Measurements from ENCODE around the gene PELO.

Gene PELO

DNA sequence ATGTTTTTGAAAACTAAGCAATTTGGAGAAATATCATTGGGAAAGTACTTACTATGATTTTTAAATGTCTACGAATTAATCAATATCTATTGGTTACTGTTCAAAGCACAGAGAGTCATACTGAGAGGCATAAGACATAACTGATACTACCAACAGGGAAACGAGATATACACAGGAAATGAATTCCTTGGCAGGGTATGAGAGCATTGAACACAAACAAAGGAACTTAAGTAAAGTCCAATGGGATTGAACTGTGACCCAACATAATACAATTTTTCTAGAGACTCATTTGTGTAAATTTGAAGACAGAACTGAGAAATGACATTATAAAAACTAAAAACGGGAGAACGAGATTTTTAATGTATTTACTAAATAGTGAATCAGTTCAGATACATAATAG lies 1.3 kb upstream of the PELO start:
- no peak for DNase-seq (ENCODE audit: extremely low spot score)

DNA sequence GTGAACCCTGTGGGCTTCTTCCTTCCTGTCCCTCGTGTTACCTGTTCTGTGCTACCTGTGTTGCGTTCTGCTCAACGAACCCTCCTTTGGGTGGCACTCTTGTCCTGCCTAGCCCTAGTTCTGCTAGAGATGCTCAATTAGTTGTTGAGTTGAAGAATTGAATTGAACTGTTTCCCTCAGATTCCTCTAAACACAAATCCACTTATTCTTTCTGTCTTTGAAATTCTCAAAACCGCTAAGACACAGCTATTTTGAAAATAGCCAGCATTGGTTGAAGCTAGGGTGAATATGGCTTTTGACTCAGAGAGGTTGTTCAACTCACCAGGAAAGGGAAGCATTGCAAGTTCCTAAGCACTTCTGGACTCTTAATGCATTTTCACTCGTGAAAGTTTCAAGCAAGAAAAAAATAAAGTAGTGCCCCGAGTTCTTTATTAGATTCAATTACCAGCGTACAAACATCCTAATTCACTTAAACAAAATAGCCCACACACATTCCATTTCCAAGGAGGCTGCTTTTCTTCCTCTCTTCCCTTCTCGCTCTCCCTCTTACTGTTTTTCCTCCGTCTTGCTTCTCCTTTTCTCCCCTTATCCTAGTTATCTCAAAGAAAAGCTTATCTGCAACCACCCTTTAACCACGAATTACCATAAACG lies 642 bp upstream of the PELO start:
- ChIA-PET CTCF (interaction anchor here (0.7 kb wide), 1 partner anchor 13 kb away, joined by 3 read pairs; no protein-coding TSS in a partner anchor), POLR2A (interaction anchor here (1.1 to 1.5 kb wide), 2 partner anchors 12 to 13 kb away, joined by 3 to 10 read pairs; no protein-coding TSS in a partner anchor)
- TF ChIP-seq ZNF384 (IDR thresholded peaks at IDR 0.05), result no peak
- no peak for TF ChIP-seq TARDBP (IDR thresholded peaks at IDR 0.05)
- no peak for TF ChIP-seq BHLHE40 (IDR thresholded peaks at IDR 0.05; ENCODE audit: borderline replicate concordance)
- no peak for TF ChIP-seq SP1 (IDR thresholded peaks at IDR 0.05)
- TF ChIP-seq FOXA1 (IDR thresholded peaks at IDR 0.05), result no peak
- no peak for TF ChIP-seq PKNOX1 (IDR thresholded peaks at IDR 0.05)
- TF ChIP-seq CTBP1 (IDR thresholded peaks at IDR 0.05; ENCODE audit: borderline replicate concordance), result no peak
- no peak for TF ChIP-seq NFRKB (IDR thresholded peaks at IDR 0.05)
- TF ChIP-seq FOXK2 (IDR thresholded peaks at IDR 0.05), result no peak
- DNase-seq (ENCODE audit: extremely low spot score), result no peak

More for the DNA sequence above, 1.3 kb upstream of the PELO start:
- ChIA-PET POLR2A (no interaction called here), CTCF (no interaction called here)
- TF ChIP-seq NFRKB (IDR thresholded peaks at IDR 0.05) (no peak), ARNT (IDR thresholded peaks at IDR 0.05) (no peak), SP1 (IDR thresholded peaks at IDR 0.05) (no peak), TARDBP (IDR thresholded peaks at IDR 0.05) (no peak), FOXK2 (IDR thresholded peaks at IDR 0.05) (no peak), BHLHE40 (IDR thresholded peaks at IDR 0.05; ENCODE audit: borderline replicate concordance) (no peak), HDGF (IDR thresholded peaks at IDR 0.05; ENCODE audit: borderline replicate concordance) (no peak), FOXA1 (IDR thresholded peaks at IDR 0.05) (no peak), L3MBTL2 (conservative IDR thresholded peaks at IDR 0.05) (no peak), FOXM1 (IDR thresholded peaks at IDR 0.05; ENCODE audit: borderline replicate concordance) (no peak), PKNOX1 (IDR thresholded peaks at IDR 0.05) (no peak), ZNF384 (IDR thresholded peaks at IDR 0.05) (no peak)

- CTCF ChIA-PET, result interaction anchor here (0.5 to 1.6 kb wide), 2 partner anchors 11 to 396 kb away, joined by 3 read pairs; no protein-coding TSS in a partner anchor
- DNase-seq (ENCODE audit: extremely low spot score), result no peak
- POLR2A ChIA-PET, result interaction anchor here (1.5 to 3.0 kb wide), 2 partner anchors 11 to 12 kb away, joined by 10 to 14 read pairs; no protein-coding TSS in a partner anchor
Measured at GRCh38 chr5:52788505-52788821, 747 bp downstream of the PELO start.

DNA sequence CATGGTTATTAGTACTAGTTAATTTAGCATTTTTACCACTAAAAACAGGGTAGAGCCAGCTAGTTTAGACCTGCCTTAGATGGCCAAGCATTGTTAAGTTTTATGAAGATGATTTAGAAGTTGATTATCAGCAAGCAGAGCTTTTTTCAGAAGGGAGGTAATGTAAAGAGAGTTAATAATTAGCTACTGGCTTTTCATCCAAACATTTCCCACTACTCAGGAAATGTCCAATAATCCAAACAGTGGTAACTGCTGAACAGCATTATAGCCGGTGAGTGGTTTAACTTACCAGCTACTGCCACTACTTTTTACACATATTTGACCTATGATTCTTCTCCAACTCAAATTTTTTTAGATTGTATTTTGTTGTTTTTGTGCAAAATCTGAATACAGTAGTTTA lies 1.7 kb downstream of the PELO start:
- CTCF ChIA-PET, result interaction anchor here (1.6 kb wide), 1 partner anchor 10 kb away, joined by 3 read pairs; no protein-coding TSS in a partner anchor
- POLR2A ChIA-PET, result interaction anchor here (3.0 kb wide), 1 partner anchor 10 kb away, joined by 14 read pairs; no protein-coding TSS in a partner anchor
- no peak for TF ChIP-seq ELF4 (IDR thresholded peaks at IDR 0.05)
- TF ChIP-seq ARNT (IDR thresholded peaks at IDR 0.05), result no peak
- no peak for TF ChIP-seq LEF1 (IDR thresholded peaks at IDR 0.05; ENCODE audit: borderline replicate concordance)
- TF ChIP-seq NFRKB (IDR thresholded peaks at IDR 0.05), result no peak
- TF ChIP-seq HDGF (IDR thresholded peaks at IDR 0.05; ENCODE audit: borderline replicate concordance), result no peak
- TF ChIP-seq L3MBTL2 (conservative IDR thresholded peaks at IDR 0.05), result no peak
- TF ChIP-seq TARDBP (IDR thresholded peaks at IDR 0.05), result no peak
- no peak for TF ChIP-seq FOXM1 (IDR thresholded peaks at IDR 0.05; ENCODE audit: borderline replicate concordance)
- no peak for TF ChIP-seq CTBP1 (IDR thresholded peaks at IDR 0.05; ENCODE audit: borderline replicate concordance)
- no peak for TF ChIP-seq ZNF384 (IDR thresholded peaks at IDR 0.05)
- no peak for DNase-seq (ENCODE audit: extremely low spot score)

More at GRCh38 chr5:52788505-52788821, 747 bp downstream of the PELO start:
- TF ChIP-seq L3MBTL2 (conservative IDR thresholded peaks at IDR 0.05), result no peak
- TF ChIP-seq ZNF384 (IDR thresholded peaks at IDR 0.05), result no peak
- TF ChIP-seq LEF1 (IDR thresholded peaks at IDR 0.05; ENCODE audit: borderline replicate concordance), result no peak
- TF ChIP-seq BHLHE40 (IDR thresholded peaks at IDR 0.05; ENCODE audit: borderline replicate concordance), result no peak
- no peak for TF ChIP-seq ELF4 (IDR thresholded peaks at IDR 0.05)
- no peak for TF ChIP-seq PKNOX1 (IDR thresholded peaks at IDR 0.05)
- no peak for TF ChIP-seq SP1 (IDR thresholded peaks at IDR 0.05)
- TF ChIP-seq SUZ12 (IDR thresholded peaks at IDR 0.05), result no peak
- no peak for TF ChIP-seq CTBP1 (IDR thresholded peaks at IDR 0.05; ENCODE audit: borderline replicate concordance)
- no peak for TF ChIP-seq NFRKB (IDR thresholded peaks at IDR 0.05)
- TF ChIP-seq ARNT (IDR thresholded peaks at IDR 0.05), result no peak
- TF ChIP-seq FOXA1 (IDR thresholded peaks at IDR 0.05), result no peak
- no peak for TF ChIP-seq HDGF (IDR thresholded peaks at IDR 0.05; ENCODE audit: borderline replicate concordance)
- TF ChIP-seq TARDBP (IDR thresholded peaks at IDR 0.05), result no peak

- ChIA-PET POLR2A (interaction anchor here (3.0 kb wide), 1 partner anchor 10 kb away, joined by 14 read pairs; no protein-coding TSS in a partner anchor), CTCF (interaction anchor here (1.6 kb wide), 1 partner anchor 9 kb away, joined by 3 read pairs; no protein-coding TSS in a partner anchor)
- TF ChIP-seq FOXA1 (IDR thresholded peaks at IDR 0.05), result no peak
- no peak for TF ChIP-seq SP1 (IDR thresholded peaks at IDR 0.05)
- TF ChIP-seq ZNF384 (IDR thresholded peaks at IDR 0.05), result no peak
- TF ChIP-seq L3MBTL2 (conservative IDR thresholded peaks at IDR 0.05), result no peak
- TF ChIP-seq LEF1 (IDR thresholded peaks at IDR 0.05; ENCODE audit: borderline replicate concordance), result no peak
- TF ChIP-seq PKNOX1 (IDR thresholded peaks at IDR 0.05), result no peak
- no peak for TF ChIP-seq FOXM1 (IDR thresholded peaks at IDR 0.05; ENCODE audit: borderline replicate concordance)
- DNase-seq (ENCODE audit: extremely low spot score), result no peak
Measured at GRCh38 chr5:52789851-52790250, 2.1 kb downstream of the PELO start.

Measured in HEK293T (cell line).